ENCODE data around the gene HAL.

HAL gene

GRCh38 chr12:96044017-96044942 lies 48.1 kb upstream of the HAL start:
- peak; percentile 32; the same call in 1 of the 3 replicates for ATAC-seq
- TF ChIP-seq ARNTL (CRISPR knock-in tag; IDR thresholded peaks at IDR 0.05; ENCODE audit: borderline replicate concordance, low read depth) (no peak), CSDC2 (CRISPR knock-in tag; IDR thresholded peaks at IDR 0.05) (no peak), ZNF565 (CRISPR knock-in tag; conservative IDR thresholded peaks at IDR 0.05; ENCODE audit: low read depth) (no peak), CREB5 (CRISPR knock-in tag; IDR thresholded peaks at IDR 0.05; ENCODE audit: low read depth) (no peak), TSHZ2 (CRISPR knock-in tag; IDR thresholded peaks at IDR 0.05) (no peak), ZFP3 (CRISPR knock-in tag; IDR thresholded peaks at IDR 0.05) (no peak), ZFP30 (CRISPR knock-in tag; IDR thresholded peaks at IDR 0.05) (no peak), OSR1 (CRISPR knock-in tag; IDR thresholded peaks at IDR 0.05) (no peak), ZNF70 (CRISPR knock-in tag; IDR thresholded peaks at IDR 0.05) (no peak), ESRRG (CRISPR knock-in tag; IDR thresholded peaks at IDR 0.05) (no peak), POU6F1 (CRISPR knock-in tag; IDR thresholded peaks at IDR 0.05; ENCODE audit: borderline replicate concordance, low read depth) (no peak)

GRCh38 chr12:96041181-96041580 lies 45.0 kb upstream of the HAL start:
- TF ChIP-seq CSDC2 (CRISPR knock-in tag; IDR thresholded peaks at IDR 0.05) (no peak), ZFP30 (CRISPR knock-in tag; IDR thresholded peaks at IDR 0.05) (no peak), PATZ1 (CRISPR knock-in tag; IDR thresholded peaks at IDR 0.05; ENCODE audit: borderline replicate concordance) (no peak), ISL1 (CRISPR knock-in tag; IDR thresholded peaks at IDR 0.05) (no peak), OSR1 (CRISPR knock-in tag; IDR thresholded peaks at IDR 0.05) (no peak), CREB5 (CRISPR knock-in tag; IDR thresholded peaks at IDR 0.05; ENCODE audit: low read depth) (no peak), ZNF8 (CRISPR knock-in tag; IDR thresholded peaks at IDR 0.05) (no peak), ZNF565 (CRISPR knock-in tag; conservative IDR thresholded peaks at IDR 0.05; ENCODE audit: low read depth) (no peak), SNAI2 (CRISPR knock-in tag; IDR thresholded peaks at IDR 0.05) (no peak)
- no peak for ATAC-seq

- TF ChIP-seq ISL1 (CRISPR knock-in tag; IDR thresholded peaks at IDR 0.05) (peak; percentile 71; the same call in 1 of the 2 replicates), PPARA (CRISPR knock-in tag; IDR thresholded peaks at IDR 0.05; ENCODE audit: borderline replicate concordance) (no peak)
- ATAC-seq: no peak
These were observed 44.4 kb upstream of the HAL start for GRCh38 chr12:96040305-96041133.

Data from SK-N-SH treated with all-trans-retinoic acid at 6 μM for 48 hours (cell line).